ENCODE measurements around the gene TOM1L2. TPM values are rescaled to one million over a fixed set of nuclear protein-coding genes. Genes with fewer than 3 reads are reported as not detected.
A peak's percentile ranks its signal among the peaks of the same experiment; 100 is the strongest.

TOM1L2 gene
- total RNA-seq, 1 experiment from 2014 or later = 77.1 TPM

DNA sequence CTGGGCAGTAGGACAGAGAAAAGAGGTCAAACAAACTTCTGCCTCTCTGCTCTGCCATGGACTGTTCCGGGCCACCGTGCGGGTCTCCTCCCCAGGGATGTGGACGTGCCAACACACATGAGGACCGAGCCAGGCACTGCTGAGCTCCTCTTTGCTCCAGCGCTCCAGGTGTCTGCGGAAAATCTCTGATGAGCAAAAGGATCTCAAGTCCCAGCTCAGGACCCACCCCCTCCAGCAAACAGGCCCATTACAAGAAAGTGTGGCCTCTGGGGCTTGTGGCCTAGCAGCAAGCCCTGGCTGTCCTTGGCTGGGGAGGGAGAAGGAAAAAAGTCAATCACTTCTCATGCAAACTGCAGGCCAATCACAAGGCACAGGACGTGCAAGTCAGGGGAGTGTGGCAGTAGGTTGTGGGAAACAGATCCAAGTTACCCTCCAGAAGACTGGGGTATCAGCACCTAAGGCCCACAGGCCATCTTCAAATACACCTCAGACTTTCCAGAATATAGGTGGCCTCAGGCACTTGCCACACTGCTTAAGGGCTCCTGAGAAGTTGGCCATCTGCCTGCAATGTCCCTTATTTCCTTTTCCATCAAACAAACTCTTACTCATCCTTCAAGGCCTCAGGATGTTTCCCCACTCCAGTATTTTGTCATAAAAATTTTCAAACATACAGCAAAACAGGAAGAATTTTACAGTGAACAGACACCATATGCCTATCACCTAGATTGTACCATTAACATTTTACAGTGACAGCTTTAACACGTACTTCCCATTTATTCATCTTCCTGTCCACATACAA lies 99.5 kb downstream of the TOM1L2 start:
- no peak for DNase-seq (ENCODE audit: low spot score)
- in situ Hi-C loops (cut with HindIII; ENCODE audit: low sequenced_read_pairs) = no loop called here

DNA sequence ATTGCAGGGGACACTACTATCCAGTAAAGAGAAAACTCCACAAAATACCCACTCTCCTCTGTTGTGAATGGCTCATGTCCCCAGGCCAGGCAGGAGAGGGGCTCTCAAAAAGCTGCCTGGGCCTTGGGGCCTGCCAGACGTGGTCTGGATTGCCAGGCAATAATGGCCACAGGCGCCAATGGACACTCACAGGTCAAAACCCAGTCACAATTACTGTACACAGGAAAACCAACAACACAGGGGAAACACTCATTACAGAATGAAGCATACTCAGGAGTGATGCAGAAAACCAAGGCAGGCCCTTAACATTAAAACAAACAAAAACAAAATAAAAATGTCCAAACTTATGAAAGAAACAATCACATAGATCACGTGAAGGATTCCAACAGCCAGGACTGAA lies 100.3 kb downstream of the TOM1L2 start:
- in situ Hi-C loops (cut with HindIII; ENCODE audit: low sequenced_read_pairs) = no loop called here
- no peak for DNase-seq (ENCODE audit: low spot score)

DNA sequence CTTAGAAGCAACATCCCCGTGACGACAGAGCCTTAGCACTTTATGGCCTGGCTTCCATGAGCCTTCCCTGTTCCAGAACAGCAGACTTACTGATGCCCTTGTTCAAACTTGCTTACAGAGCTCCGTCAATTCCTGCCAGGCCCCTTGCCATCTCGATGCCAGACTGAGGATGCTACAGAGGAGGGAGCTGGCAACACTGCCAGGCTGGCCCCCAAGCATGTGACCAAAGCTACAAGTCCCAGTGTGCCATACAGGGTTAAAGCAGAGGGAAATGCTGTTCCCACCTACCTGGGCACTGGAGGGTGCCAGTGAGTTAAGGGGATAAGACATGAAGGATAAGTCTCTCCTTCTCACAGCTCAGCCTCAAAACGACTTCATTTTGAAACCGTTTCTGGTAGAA lies 102.0 kb downstream of the TOM1L2 start:
- DNase-seq (ENCODE audit: low spot score) = no peak
- in situ Hi-C loops (cut with HindIII; ENCODE audit: low sequenced_read_pairs) = no loop called here

DNA sequence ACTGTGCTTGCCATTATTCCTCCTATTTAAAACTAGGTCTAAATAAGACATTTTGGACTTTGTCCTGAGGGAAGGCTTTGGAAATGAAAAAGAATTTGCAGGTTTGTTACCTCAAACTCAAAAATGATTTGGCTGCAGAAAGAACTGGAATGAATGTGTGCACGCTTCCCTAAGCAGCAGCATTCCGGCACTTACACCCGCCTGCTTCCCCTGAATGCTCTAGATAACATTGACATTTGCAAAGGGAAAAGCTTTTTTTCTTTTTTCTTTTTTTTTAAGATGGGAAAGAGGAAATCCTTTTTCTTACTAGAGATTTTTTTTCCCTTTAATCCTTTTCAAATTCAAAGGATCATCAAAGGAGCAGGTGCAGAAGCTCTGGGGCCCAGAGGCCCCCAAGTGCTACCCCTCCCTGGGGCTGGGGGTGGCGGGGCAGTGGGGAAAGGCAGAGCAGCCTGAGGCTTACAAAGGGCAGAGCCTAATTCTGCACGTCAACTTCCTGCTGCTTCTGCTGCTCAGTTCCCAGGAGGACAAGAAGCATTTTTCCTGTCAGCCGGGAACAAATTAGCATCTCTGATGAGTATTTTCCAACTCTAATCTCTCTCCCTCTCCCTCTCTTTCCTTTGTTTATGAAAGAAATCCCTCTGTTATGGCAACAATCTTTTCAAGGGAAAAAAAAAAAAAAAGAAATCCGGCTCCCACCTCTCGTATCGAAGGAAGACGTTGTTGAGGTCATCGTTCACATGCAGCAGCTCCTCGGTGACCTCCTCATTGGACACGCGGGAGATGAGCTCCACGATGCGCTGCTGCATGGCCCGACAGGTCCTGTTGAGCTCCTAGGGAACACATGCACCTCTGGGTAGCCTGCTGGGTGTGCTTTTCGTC lies 103.3 kb downstream of the TOM1L2 start:
- DNase-seq (ENCODE audit: low spot score) = no peak
- in situ Hi-C loops (cut with HindIII; ENCODE audit: low sequenced_read_pairs) = no loop called here

DNA sequence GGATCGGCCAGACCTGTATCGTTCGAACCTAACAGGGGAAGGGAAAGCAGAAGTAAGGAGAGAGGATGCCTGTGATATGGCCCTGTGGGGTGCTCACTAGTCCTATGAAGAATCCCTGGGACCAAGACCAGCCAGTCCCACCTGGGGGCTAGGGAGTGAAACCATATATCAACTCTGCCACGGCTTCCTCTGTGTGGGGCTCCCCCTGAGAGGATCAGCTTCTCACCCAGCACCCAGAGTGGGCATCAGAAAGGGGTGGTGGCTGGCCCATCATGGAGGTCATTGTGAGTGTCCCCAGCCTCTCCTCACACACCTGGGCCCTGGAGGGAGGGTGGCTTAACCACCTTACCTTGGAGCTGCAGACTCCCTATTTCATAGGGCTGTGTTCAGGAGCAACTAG lies 105.3 kb downstream of the TOM1L2 start:
- in situ Hi-C loops (cut with HindIII; ENCODE audit: low sequenced_read_pairs) = no loop called here
- DNase-seq (ENCODE audit: low spot score) = no peak

DNA sequence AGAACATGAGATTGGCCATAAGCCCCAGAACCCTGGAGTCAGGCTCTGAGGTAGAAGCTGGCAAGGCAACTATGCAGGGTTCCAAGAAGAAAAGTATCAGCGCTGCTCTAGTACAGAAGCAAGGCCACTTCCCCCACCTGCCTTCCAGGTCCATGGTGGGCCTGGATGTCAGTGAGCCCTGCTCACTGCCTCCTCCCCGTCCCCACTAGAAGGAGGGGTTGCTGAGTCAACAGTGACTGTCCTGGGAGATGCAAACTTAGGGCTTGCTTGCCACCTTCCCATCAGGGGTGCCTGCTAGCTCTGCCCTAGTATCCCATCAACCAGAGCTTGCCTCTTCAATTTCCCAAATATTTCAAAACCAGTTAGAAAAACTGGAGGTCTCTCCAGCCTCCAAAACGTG lies 105.8 kb downstream of the TOM1L2 start:
- in situ Hi-C loops (cut with HindIII; ENCODE audit: low sequenced_read_pairs) = no loop called here
- no peak for DNase-seq (ENCODE audit: low spot score)

DNA sequence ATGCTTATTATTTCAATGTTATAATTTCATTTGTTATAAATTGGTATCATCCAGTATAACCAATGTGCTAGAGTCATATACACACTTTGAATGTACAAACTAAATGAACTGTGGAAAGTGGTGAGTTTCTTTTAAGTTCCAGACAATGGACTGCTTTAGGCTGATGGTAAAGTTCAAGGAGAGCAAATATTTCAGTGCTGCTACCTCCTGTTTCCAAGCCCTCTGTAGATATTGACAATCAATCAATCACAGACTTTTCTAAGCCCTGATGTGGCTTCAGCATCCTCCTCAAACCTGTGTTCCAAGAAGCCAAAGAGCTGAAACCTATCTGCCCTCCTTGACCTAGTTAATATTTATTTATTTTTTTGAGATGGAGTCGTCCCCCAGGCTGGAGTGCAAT lies 107.2 kb downstream of the TOM1L2 start:
- in situ Hi-C loops (cut with HindIII; ENCODE audit: low sequenced_read_pairs) = no loop called here
- DNase-seq (ENCODE audit: low spot score) = no peak

DNA sequence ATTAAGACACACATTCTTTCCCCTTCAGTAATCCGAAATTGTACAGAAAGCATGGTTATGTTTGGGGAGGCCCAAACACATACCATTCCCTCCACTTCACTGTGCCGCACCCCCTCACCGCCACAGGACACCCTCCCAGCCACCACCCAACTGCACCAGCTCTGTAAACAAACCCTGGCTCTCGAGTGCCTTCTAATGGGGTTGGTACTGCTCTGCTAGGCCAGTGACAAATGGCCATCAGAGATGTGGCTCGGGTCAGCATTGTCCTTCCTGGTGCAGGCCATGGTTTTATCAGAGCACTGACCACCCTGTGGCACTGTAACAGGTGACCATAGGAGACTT lies 111.5 kb downstream of the TOM1L2 start:
- in situ Hi-C loops (cut with HindIII; ENCODE audit: low sequenced_read_pairs) = no loop called here

DNA sequence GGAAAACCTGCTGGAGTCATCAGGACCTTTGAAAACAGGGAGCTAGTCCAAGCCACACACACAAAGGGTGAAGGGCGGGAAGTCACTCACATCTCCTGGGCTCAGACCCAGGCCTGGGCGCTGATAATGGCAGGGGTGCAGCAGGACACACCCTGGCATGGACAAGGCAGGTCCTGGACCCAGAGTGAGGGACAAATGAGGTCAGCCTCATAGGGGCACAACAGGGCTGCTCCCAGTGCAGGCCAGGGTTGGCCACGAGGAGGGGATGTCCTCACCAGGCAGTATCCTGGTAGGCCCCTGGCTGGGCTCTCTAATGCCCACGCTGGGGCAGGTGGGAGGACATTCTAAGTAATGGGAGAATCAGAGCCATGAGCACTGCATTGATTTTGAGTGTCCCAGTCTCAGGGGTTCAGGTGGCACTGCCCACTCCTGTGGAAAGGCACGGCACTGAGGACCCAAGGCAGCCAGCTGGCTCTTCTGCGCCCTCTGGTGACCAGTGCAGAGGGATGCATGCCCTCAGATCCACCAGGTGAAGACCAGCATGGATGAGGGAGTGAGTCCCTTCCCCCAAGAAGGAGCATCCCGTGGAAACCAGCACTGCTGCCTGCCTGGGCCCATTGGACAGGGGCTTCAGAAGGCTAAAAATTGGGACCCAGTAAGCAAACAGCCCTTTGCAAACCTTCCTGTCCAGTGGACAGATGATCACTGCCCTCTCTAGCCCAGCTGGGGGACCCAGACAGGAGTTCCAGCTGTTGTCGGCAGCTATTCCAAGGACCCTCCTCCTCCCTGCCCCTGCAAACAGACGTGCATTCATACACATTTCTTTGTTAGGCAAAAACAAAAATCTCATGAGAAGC lies 112.1 kb downstream of the TOM1L2 start:
- in situ Hi-C loops (cut with HindIII; ENCODE audit: low sequenced_read_pairs) = no loop called here
- peak; percentile 80 for DNase-seq (ENCODE audit: low spot score)

More for the DNA sequence above, 111.5 kb downstream of the TOM1L2 start:
- no peak for DNase-seq (ENCODE audit: low spot score)

DNA sequence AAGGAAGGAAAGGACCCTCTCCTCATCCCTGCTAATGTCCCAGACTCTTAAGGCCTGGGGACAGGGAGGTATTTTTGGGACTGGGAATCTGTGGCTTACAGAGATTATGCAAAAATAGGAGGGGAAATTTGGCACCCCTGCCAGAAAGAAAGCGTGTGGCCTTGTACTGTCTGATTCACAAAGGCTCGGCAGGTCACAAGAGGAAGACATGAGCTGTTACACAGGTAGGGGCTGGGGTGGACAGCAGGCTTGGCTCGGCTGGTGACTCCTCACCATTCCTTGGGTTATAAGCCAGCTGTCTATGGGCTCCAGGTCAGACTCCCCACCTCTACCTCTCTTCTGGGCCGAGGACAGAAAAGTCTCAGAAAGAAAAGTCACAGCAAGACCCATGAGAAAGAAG lies 114.7 kb downstream of the TOM1L2 start:
- DNase-seq (ENCODE audit: low spot score) = no peak
- in situ Hi-C loops (cut with HindIII; ENCODE audit: low sequenced_read_pairs) = no loop called here

DNA sequence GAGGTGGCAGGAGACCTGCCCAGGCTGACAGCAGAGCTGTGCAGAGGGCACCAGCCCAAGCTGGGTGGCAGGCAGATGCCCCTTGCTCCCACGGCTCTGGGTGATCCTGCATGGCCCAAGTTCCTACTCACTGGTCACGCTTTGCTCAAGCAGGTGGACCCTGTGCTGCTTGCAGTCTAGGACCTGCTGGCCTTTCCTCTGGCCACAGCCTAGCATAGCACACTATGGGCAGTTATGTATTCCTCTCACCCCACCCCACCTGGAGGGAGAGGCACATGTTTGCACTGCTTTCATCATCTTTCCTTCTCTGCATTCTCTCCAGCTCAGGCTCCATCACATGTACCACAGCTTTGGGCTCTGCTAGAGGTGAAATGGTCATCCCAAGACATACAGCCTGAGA lies 115.8 kb downstream of the TOM1L2 start:
- no peak for DNase-seq (ENCODE audit: low spot score)
- in situ Hi-C loops (cut with HindIII; ENCODE audit: low sequenced_read_pairs) = no loop called here

DNA sequence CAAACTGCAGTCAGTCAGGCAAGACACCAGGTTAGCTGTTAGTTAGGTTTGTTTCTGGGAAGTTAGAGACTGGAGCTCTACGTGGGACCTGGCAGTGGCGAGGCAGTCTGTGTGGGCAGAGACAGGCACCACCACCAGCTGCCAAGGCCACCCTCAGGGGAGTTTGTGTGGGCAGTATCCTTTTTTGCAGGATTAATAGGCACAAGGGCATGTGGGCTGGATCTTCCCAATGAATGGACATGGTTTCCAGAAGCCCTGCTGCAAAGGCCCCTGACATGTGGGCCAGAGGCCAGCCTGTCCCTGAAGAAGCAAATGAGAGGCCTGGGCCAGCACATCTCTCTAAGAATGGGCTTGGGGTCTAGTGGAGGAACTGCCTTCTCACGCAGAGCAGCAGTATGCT lies 116.2 kb downstream of the TOM1L2 start:
- in situ Hi-C loops (cut with HindIII; ENCODE audit: low sequenced_read_pairs) = no loop called here
- peak; percentile 51 for DNase-seq (ENCODE audit: low spot score)

DNA sequence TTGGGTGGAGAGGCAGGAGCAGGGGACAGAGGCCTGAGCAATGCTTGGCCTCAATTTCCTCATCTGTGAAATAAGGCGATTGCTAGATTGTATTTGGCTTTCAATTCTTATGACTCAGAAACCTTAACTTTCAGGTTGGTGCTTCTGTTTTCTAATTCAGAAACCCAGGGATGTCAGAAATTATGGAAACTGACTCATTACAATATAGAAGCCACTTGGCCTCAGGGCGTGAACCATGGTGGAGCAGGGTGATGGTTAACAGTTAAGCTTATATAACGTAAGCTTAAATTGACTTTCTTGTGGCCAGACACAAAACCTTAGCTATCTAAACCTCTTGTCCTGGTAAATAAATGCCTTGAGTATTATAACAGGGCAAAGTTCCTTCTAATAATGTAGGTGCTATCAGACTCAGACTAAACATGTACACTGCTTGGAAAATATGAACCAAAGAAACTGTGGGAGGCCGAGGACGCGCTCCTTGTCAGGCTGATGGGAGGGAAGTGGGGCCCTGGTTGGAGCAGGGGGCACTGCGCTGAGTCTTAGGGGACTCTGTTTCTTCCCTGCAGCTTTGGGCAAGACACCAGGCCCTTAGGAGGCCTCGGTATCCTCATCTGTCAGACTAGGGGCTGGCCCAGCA lies 118.3 kb downstream of the TOM1L2 start:
- in situ Hi-C loops (cut with HindIII; ENCODE audit: low sequenced_read_pairs) = no loop called here
- no peak for DNase-seq (ENCODE audit: low spot score)

DNA sequence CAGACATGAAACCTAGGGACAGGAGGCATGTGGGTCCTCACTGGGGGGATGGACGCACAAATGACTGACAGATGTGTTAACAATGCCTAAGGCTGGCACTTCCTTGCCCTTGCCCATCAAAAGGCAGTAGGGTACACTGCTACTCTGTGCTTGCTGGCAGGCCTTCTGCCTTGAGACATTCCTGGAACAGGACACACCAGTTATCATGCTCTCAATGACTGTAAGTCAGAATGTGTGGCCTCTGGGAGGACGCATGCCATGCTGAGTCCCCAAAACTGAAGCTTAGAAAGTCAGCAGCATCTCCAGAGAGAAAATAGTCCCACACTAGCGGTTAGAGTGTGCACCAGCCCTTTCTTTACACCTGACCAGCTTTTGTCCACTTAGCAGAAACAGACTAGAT lies 119.3 kb downstream of the TOM1L2 start:
- no peak for DNase-seq (ENCODE audit: low spot score)
- in situ Hi-C loops (cut with HindIII; ENCODE audit: low sequenced_read_pairs) = no loop called here

DNA sequence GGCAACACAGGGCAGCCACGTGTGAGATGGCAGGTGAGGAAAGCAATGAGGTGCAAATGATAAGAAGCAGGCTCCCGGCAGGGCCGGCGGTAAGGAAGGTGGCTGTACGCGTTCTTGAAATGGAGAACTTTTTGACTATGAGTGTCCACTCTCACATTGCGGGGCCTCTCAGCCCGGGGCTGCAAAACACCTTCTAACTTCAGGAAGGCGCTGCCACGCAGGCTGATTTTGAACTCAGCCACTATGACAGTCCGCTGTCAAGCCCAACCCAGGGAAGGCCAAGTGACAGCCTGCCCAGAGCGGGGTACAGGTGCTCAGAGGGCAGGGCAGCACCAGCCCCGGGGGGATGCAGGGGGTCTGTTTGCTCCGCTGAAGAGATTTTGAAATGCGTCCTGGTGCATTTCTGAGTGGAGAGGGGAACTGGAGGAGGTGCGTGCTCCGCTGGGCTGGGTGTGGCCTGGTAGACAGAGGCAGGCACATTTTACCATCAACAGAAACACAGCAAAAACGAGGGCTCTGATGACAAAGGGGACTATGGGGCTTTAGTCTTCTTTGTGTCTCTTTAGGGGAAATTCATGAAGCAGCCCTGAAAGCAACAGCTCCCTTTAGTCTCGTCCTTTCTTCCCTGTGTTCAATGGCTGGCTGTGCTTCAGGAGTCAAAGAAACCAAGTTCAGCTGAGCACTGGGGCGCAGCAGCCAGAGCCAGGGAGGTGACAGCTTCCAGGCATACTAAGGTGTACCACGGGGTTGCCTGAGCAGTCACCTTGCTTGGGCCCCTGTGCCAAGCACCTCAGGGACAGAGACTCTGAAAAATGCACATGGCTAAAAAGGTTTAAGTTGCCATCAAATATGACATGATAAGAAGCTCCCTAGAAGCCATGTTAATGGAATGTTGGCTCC lies 120.8 kb downstream of the TOM1L2 start:
- in situ Hi-C loops (cut with HindIII; ENCODE audit: low sequenced_read_pairs) = no loop called here
- no peak for DNase-seq (ENCODE audit: low spot score)

DNA sequence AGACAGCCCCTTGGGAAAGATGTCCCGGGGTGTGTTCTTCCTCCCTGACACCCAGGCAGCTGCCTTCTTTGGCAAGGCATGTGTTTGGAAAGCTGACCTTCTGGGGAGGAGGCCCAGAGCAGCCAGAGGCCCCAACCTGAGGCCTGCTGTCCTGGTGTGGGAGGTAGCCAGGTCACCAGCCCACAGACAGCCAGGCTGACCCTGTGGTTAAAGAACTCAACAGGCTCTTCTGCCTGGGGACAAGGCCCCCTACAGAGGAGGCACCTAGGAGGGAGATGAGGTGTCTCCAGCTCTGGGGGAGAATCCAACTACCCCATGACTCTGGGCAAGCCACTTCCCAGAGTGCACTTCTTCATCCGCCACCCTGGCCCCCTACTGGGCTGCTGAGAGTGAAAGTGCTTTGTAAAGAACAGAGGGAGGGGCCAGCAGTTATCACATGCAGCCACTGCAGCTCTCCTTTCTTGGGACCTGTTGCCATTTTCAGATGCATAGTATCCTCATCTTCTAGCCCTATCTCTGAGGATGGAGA lies 122.3 kb downstream of the TOM1L2 start:
- in situ Hi-C loops (cut with HindIII; ENCODE audit: low sequenced_read_pairs) = no loop called here
- no peak for DNase-seq (ENCODE audit: low spot score)

DNA sequence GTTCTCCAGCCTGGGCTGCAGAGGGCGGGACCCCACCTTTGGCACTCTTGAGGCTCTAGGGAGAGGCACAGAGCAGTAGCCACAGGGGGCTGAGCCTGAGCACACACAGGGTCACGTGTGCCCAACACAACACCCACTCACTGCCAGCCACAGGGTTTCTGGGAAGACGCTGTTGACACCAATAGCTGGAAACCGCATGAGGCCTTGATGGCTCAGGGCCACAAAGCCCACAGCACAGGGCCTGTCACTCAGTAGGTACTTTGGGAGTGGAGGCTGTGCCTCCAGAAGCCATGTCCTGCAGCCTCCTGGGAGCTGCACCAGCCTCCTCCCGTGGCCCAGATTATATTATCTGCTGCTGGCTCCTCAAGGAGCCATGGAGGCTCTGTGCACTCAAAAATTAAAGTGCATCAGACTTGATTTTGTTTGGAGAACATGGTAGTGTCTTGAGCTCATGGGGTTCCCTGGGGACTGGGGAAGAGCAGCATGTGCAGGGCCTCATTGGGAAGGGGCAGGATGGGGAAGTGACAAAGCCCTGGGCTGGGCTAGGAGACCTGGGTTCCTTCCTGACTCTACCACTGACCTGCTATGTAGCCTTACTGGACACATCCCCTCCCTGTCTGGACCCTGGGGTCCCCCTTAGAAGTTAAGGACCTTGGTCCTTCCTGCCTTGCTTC lies 122.9 kb downstream of the TOM1L2 start:
- in situ Hi-C loops (cut with HindIII; ENCODE audit: low sequenced_read_pairs) = no loop called here
- DNase-seq (ENCODE audit: low spot score) = no peak
